ENCODE data around the gene RAB28. TPM values are rescaled to one million over a fixed set of nuclear protein-coding genes. Genes with fewer than 3 reads are reported as not detected.

RAB28 gene
- total and polyA plus RNA-seq, 9 of the 15 experiments (the other 6 are each of a cell fraction or from before 2014, with no cell fraction given), result 6.7 to 40.4 (median 23.0) TPM

DNA sequence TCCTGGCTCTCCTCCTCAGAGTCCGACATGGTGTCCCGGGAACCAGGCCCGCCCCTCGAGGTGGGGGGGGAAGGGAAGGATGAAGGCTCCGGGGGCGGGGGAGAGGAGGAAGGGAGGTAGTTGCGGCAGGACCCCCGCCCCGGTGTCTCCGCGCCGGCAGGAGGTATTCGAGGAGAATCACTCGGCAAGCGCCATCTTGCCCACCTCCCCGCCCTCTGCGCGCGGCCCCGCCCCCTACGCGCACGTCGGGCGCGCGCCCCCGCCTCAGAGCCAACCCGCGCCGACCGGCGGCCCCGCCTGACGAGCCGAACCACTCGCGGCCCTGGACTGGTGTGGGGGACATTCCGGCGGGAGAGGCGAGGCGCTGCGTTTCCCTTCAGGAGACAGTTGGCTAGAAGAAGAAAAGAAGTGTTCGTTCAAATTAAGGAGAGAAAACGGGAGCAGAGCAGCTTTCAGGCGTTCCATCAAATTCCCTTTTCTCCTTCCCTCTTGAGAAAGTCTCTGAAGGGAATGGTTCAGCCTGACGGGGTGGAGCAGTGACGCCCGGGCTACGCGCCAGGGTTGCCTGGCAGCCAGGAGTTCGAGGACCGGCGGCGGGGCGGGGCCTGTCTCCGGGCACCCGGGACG lies at the start of gene RAB28 (continued):
- no peak for TF ChIP-seq ZNF764 (CRISPR knock-in tag; IDR thresholded peaks at IDR 0.05; ENCODE audit: low read depth)
- no peak for TF ChIP-seq ELF2 (CRISPR knock-in tag; IDR thresholded peaks at IDR 0.05)
- TF ChIP-seq TOE1 (IDR thresholded peaks at IDR 0.05; ENCODE audit: borderline replicate concordance), result peak; percentile 93
- no peak for TF ChIP-seq TOE1 (CRISPR knock-in tag; IDR thresholded peaks at IDR 0.05; ENCODE audit: borderline replicate concordance, low read depth)
- no peak for TF ChIP-seq NFE2 (IDR thresholded peaks at IDR 0.05; ENCODE audit: low read depth)
- no peak for TF ChIP-seq HDAC3 (IDR thresholded peaks at IDR 0.05; ENCODE audit: borderline replicate concordance, partially characterized antibody)
- TF ChIP-seq ZNF766 (CRISPR knock-in tag; conservative IDR thresholded peaks at IDR 0.05), result 0 out of 2 replicates have a peak, but pooled peaks have one; percentile 27
- no peak for TF ChIP-seq ZNF24 (IDR thresholded peaks at IDR 0.05)
- TF ChIP-seq ZHX1 (conservative IDR thresholded peaks at IDR 0.05; ENCODE audit: low read length), result no peak
- peak in 1 of 2 experiments; percentile 99; a peak in 2 of 4 replicates for TF ChIP-seq NONO (IDR thresholded peaks at IDR 0.05; ENCODE audit: low read depth in 2 of 2, low read length in 1 of 2)
- TF ChIP-seq E2F6 (IDR thresholded peaks at IDR 0.05; ENCODE audit: borderline replicate concordance in 1 of 2, extremely low read depth in 1 of 2, insufficient read depth in 1 of 2, insufficient read length in 1 of 2, low read depth in 1 of 2, low read length in 1 of 2, poor library complexity in 1 of 2, severe bottlenecking in 1 of 2), result peak in 1 of 2 experiments; percentile 0
- no peak for TF ChIP-seq EWSR1 (IDR thresholded peaks at IDR 0.05; ENCODE audit: borderline replicate concordance, low read depth, partially characterized antibody)
- peak; percentile 67 for TF ChIP-seq SMAD4 (CRISPR knock-in tag; conservative IDR thresholded peaks at IDR 0.05)
- peak; percentile 90 for TF ChIP-seq BHLHE40 (IDR thresholded peaks at IDR 0.05; ENCODE audit: low read length)
- TF ChIP-seq RFX7 (CRISPR knock-in tag; IDR thresholded peaks at IDR 0.05), result no peak
- TF ChIP-seq NR3C1 (CRISPR knock-in tag; IDR thresholded peaks at IDR 0.05), result no peak
- TF ChIP-seq HIVEP1 (CRISPR knock-in tag; IDR thresholded peaks at IDR 0.05), result no peak
- TF ChIP-seq ZNF785 (CRISPR knock-in tag; IDR thresholded peaks at IDR 0.05), result no peak
- no peak for TF ChIP-seq ZNF76 (CRISPR knock-in tag; IDR thresholded peaks at IDR 0.05; ENCODE audit: borderline replicate concordance)
- TF ChIP-seq CSDE1 (IDR thresholded peaks at IDR 0.05), result peak in 1 of 2 experiments; percentile 68; a peak in 1 of 4 replicates
- no peak for TF ChIP-seq CBFA2T2 (conservative IDR thresholded peaks at IDR 0.05)
- peak; percentile 23 for TF ChIP-seq CCNT2 (IDR thresholded peaks at IDR 0.05; ENCODE audit: borderline replicate concordance, extremely low read depth, insufficient read length, low read depth, low read length)
- TF ChIP-seq IFI16 (CRISPR knock-in tag; IDR thresholded peaks at IDR 0.05), result no peak
